K562 (cell line): Measurements from ENCODE around the gene SRCAP. TPM values are rescaled to one million over a fixed set of nuclear protein-coding genes. Genes with fewer than 3 reads are reported as not detected.

Experiments used
- ATAC-seq: fragments of 200-7000 bp; cut with Tn5 transposase; 3 replicates; pipeline ENCODE4 v1.9.1; 2020; ENCODE audit warnings: moderate library complexity
- BruUV-seq: library from RNA; stranded (reverse); fragments of 400-500 nt; replicated peaks from 2 replicates; lab custom pipeline; 2021; lab: Mats Ljungman, UMichigan
- CTCF ChIA-PET: fragments of 300-600 bp; formaldehyde crosslinking; extraction: SDS; loops from one replicate; lab custom pipeline; 2021; ENCODE audit warnings: low intra/inter-chr PET ratio; lab: Yijun Ruan, JAX
- POLR2A ChIA-PET: fragments of 300-600, 350-650 bp; sonication (Branson Sonifier 250); formaldehyde crosslinking; extraction: SDS; loops from one replicate; lab custom pipeline; 2021; ENCODE audit warnings: antibody characterized with exemption, inconsistent platforms; lab: Yijun Ruan, JAX
- DNase-seq, 4 experiments: peaks; one replicate each; pipeline versions ENCODE4 v3.0.0 to v3.0.0-alpha.2; 2011 to 2018; ENCODE audit warnings: low spot score in 3 of 4, mixed read lengths in 3 of 4; ENCODE audit errors: extremely low read depth in 1 of 4
- FAIRE-seq: peaks from 2 replicates; lab custom pipeline; 2011; peaks lifted over from hg19 to GRCh38; lab: Jason Lieb, UNC
- H2AFZ ChIP-seq: 2 replicates; pipeline ENCODE4 v1.6.0; 2011; ENCODE audit warnings: low read depth, low read length, control low read depth, inconsistent platforms
- H3K27ac ChIP-seq: fragments of 200-600 bp; 3 replicates; pipeline ENCODE4 v1.8.0; 2011; ENCODE audit warnings: low read depth, mild to moderate bottlenecking, control low read depth, inconsistent platforms, low read length, moderate library complexity, mixed read lengths; ENCODE audit errors: extremely low read depth
- H3K27me3 ChIP-seq, 2 experiments: fragments of 300-600 bp in 1 of 2; 2 replicates in 1 of 2; 3 replicates in 1 of 2; pipeline versions ENCODE4 v1.6.0 to v1.8.0; 2011; ENCODE audit warnings: inconsistent platforms in 2 of 2, low read length in 2 of 2, mild to moderate bottlenecking in 1 of 2, mixed read lengths in 1 of 2, moderate library complexity in 1 of 2; ENCODE audit not compliant: control insufficient read depth in 2 of 2, insufficient read depth in 2 of 2
- H3K36me3 ChIP-seq: fragments of 300-600 bp; 3 replicates; pipeline ENCODE4 v1.8.0; 2011; ENCODE audit warnings: mild to moderate bottlenecking, low read length, inconsistent platforms; ENCODE audit not compliant: control insufficient read depth, insufficient read depth
- H3K4me1 ChIP-seq, 2 experiments: fragments of 200-600 bp in 1 of 2; replicated peaks in 1 of 2; 2 replicates in 1 of 2; 3 replicates in 1 of 2; pipeline versions ENCODE4 v1.5.1 to v1.8.0; 2011; ENCODE audit warnings: inconsistent platforms in 2 of 2, low read length in 2 of 2, mild to moderate bottlenecking in 1 of 2, mixed read lengths in 1 of 2, moderate library complexity in 1 of 2; ENCODE audit not compliant: control insufficient read depth in 2 of 2, insufficient read depth in 2 of 2
- H3K4me2 ChIP-seq: 2 replicates; pipeline ENCODE4 v1.6.1; 2011; ENCODE audit warnings: low read length, control low read depth, inconsistent platforms, mixed read lengths; ENCODE audit not compliant: insufficient read depth
- H3K4me3 ChIP-seq: fragments of 200-600 bp; sonication (generic), shearing (Covaris generic); 2 replicates; pipeline ENCODE4 v1.5.1; 2016; ENCODE audit warnings: control low read depth, inconsistent platforms
- H3K79me2 ChIP-seq: fragments of 200-600 bp; 3 replicates; pipeline ENCODE4 v1.8.0; 2011; ENCODE audit warnings: low read length, inconsistent platforms; ENCODE audit not compliant: control insufficient read depth, insufficient read depth
- H3K9ac ChIP-seq, 2 experiments: 2 replicates each; pipeline versions ENCODE4 v1.6.0 to v1.6.1; 2011; ENCODE audit warnings: low read depth in 2 of 2, low read length in 2 of 2, control low read depth in 1 of 2, inconsistent platforms in 1 of 2, mild to moderate bottlenecking in 1 of 2, mixed read lengths in 1 of 2; ENCODE audit not compliant: insufficient read depth in 1 of 2
- H3K9me1 ChIP-seq: one replicate; pipeline ENCODE4 v1.6.0; 2011; ENCODE audit warnings: inconsistent platforms, mild to moderate bottlenecking, low read length, moderate library complexity; ENCODE audit not compliant: control insufficient read depth, insufficient read depth
- H3K9me3 ChIP-seq: replicated peaks from 2 replicates; pipeline ENCODE4 v1.5.1; 2011; ENCODE audit warnings: low read depth, low read length, inconsistent platforms; ENCODE audit not compliant: control insufficient read depth, insufficient read depth
- H4K20me1 ChIP-seq: replicated peaks from 2 replicates; pipeline ENCODE4 v1.6.1; 2011; ENCODE audit warnings: low read length, inconsistent platforms, mixed read lengths; ENCODE audit not compliant: control insufficient read depth, insufficient read depth
- CBX3 ChIP-seq, 2 experiments: IDR thresholded peaks; 1 replicate in 1 of 2; 2 replicates in 1 of 2; pipeline ENCODE4 v1.6.1; 2012; ENCODE audit warnings: inconsistent platforms in 2 of 2, low read length in 2 of 2, borderline replicate concordance in 1 of 2, control low read depth in 1 of 2
- DLX4 ChIP-seq: fragments of 250-450 bp; sonication (Bioruptor Pico); IDR thresholded peaks from 2 replicates; pipeline ENCODE4 v1.6.1; 2021; ENCODE audit warnings: mild to moderate bottlenecking
- EP400 ChIP-seq: fragments of 450-650 bp; IDR thresholded peaks from 2 replicates; pipeline ENCODE4 v1.6.1; 2017; ENCODE audit warnings: antibody characterized with exemption, mild to moderate bottlenecking, moderate library complexity
- EZH2 ChIP-seq: IDR thresholded peaks from 2 replicates; pipeline ENCODE4 v1.6.1; 2012; ENCODE audit warnings: low read depth, mild to moderate bottlenecking, inconsistent platforms, low read length, borderline replicate concordance
- GTF3C2 ChIP-seq: IDR thresholded peaks from 3 replicates; pipeline ENCODE4 v1.6.1; 2011; ENCODE audit warnings: borderline replicate concordance, mild to moderate bottlenecking, moderate library complexity; ENCODE audit not compliant: insufficient read length; ENCODE audit errors: extremely low read depth
- HSF4 ChIP-seq: fragments of 250-450 bp; sonication (Bioruptor Pico); IDR thresholded peaks from 2 replicates; pipeline ENCODE4 v2.1.2; 2022; ENCODE audit warnings: mild to moderate bottlenecking, moderate library complexity, borderline replicate concordance
- IFI16 ChIP-seq: fragments of 250-450 bp; sonication (Bioruptor Pico); IDR thresholded peaks from 2 replicates; pipeline ENCODE4 v2.1.2; 2022; ENCODE audit warnings: mild to moderate bottlenecking, inconsistent platforms
- KDM4B ChIP-seq, 2 experiments: fragments of 450-650 bp in 1 of 2; sonication (generic) in 1 of 2; IDR thresholded peaks; 2 replicates each; pipeline ENCODE4 v1.6.1; 2016 to 2017; ENCODE audit warnings: borderline replicate concordance in 2 of 2, antibody characterized with exemption in 1 of 2, low read depth in 1 of 2, mild to moderate bottlenecking in 1 of 2
- MTA3 ChIP-seq: fragments of 450-650 bp; formaldehyde crosslinking; IDR thresholded peaks from 2 replicates; pipeline ENCODE4 v1.6.1; 2017; ENCODE audit warnings: mild to moderate bottlenecking, borderline replicate concordance
- NCOA6 ChIP-seq: fragments of 450-650 bp; IDR thresholded peaks from 2 replicates; pipeline ENCODE4 v1.6.1; 2017; ENCODE audit warnings: mild to moderate bottlenecking
- OTX1 ChIP-seq: fragments of 450-650 bp; formaldehyde crosslinking; IDR thresholded peaks from 2 replicates; pipeline ENCODE4 v1.4.0; 2022; ENCODE audit warnings: mild to moderate bottlenecking
- SMARCB1 ChIP-seq: IDR thresholded peaks from 2 replicates; pipeline ENCODE4 v1.6.1; 2011; ENCODE audit warnings: improper control_type of control experiment, low read depth; ENCODE audit not compliant: insufficient read length
- U2AF2 ChIP-seq: fragments of 200-400 bp; formaldehyde crosslinking; optimal IDR thresholded peaks from 2 replicates; pipeline ENCODE3; 2017; ENCODE audit warnings: low read depth, mild to moderate bottlenecking, low read length
- ZNF121 ChIP-seq: sonication (generic); formaldehyde crosslinking; conservative IDR thresholded peaks from 2 replicates; pipeline ENCODE4 v1.8.0; 2022; ENCODE audit warnings: missing genetic modification reagents
- ZNF282 ChIP-seq: sonication (generic); formaldehyde crosslinking; IDR thresholded peaks from 2 replicates; pipeline ENCODE4 v1.8.1; 2023; ENCODE audit warnings: missing genetic modification reagents
- ZNF324 ChIP-seq: fragments of 250-450 bp; sonication (Bioruptor Pico); IDR thresholded peaks from 2 replicates; pipeline ENCODE4 v1.4.0; 2020; ENCODE audit warnings: mild to moderate bottlenecking
- WGBS: fragments of 100-300 bp; shearing (Covaris generic); methylation state at CpG from one replicate; pipeline ENCODE4 v1.1.6; 2016; ENCODE audit warnings: low coverage, mixed read lengths; ENCODE audit not compliant: insufficient coverage; ENCODE audit errors: missing lambda C conversion rate; 5-methylcytosine and 5-hydroxymethylcytosine counted together
- in situ Hi-C: fragments of 300-500 bp; cut with MboI; formaldehyde crosslinking; loops from 4 replicates; pipeline ENCODE4 v1.15.0; 2018; ENCODE audit warnings: inconsistent platforms, mixed read lengths
- intact Hi-C: fragments of 100-400 bp; cut with micrococcal nuclease; formaldehyde crosslinking; loops from 2 replicates; pipeline ENCODE4 v1.14.2; 2022
- polyA plus RNA-seq, 8 experiments: library from polyadenylated mRNA; depleted of rRNA in 4 of 8; stranded (reverse) in 5 of 8; unstranded in 3 of 8; fragments of >200 nt; fragmentation: Nextera tagmentation in 2 of 8; fragmentation: Illumina TruSeq in 1 of 8; extraction: Ambion mirVana in 2 of 8; extraction: Trizol in 1 of 8; gene quantifications; 2 replicates each; pipeline versions ENCODE4 v1.2.1 to v1.2.3, GENCODE V29; 2011 to 2014; ENCODE audit warnings: inconsistent platforms in 1 of 8, missing spikeins in 1 of 8
- total RNA-seq, 7 experiments: library from RNA; depleted of rRNA in 6 of 7; stranded (reverse); fragments of >200 nt in 6 of 7; fragmentation: Illumina TruSeq in 2 of 7; extraction: Trizol in 2 of 7; gene quantifications; 2 replicates each; pipeline versions ENCODE4 v1.2.1 to v1.2.3, GENCODE V29; 2011 to 2021; ENCODE audit warnings: low replicate concordance in 1 of 7

The SRCAP gene
- total and polyA plus RNA-seq, 9 of the 15 experiments (the other 6 are each of a cell fraction or from before 2014, with no cell fraction given), result 0.21 to 62.6 (median 5.8) TPM

DNA sequence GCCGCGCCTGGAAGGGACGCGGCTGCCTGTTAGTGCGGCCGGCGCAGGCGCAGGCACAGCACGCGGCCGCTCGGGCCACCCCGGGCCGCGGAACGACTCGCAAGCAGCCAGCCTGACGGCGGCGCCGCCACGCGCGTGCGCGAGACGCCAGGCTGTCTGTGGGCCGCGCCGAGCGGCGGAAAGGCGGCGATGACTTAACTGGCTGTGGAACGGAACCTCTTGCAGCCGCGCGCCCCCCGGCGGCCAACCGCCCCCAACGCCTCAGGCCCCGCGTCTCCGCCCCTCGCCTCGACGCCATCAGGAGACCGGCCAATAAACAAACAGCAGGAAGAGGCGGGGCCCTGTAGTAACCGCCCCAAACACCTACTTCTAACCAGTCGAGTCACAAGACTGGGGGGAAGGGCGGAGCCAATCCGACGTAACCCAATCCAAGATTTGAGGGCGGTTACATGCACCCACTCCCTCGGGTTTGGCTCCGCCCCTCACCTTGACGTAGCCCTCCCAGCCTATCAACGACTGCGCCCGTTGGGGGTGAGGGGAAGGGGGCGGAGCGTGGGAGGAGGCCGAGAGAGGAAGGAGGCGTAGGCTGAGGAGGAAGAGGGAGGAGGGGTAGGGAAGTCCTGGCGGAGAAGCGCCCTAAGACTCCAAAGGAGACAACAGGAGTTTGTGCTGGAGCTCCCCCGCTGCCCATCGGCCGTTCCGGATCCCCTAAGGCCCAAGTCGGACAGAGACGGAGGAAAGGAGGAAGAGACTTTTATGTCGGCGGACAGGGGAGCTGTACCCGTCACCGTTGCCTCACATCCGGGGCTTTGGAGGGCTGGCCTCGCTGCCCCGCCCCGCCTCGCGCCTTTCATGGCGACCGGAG is 40.9 kb upstream of the SRCAP start, which contains the start of gene FBRS:
TSS of gene FBRS (plus strand) at position 566 of the 865 bp plus-strand sequence. CDS start 1,088 bp downstream, outside the sequence.
- Histone ChIP-seq H3K4me2 (peak within 1 kb of the TSS; percentile 96), H3K9me3 (no peaks in the 10 kb centered on the region), H3K79me2 (peaks cover 39% of the 10 kb centered on the region), H2AFZ (peak within 1 kb of the TSS; percentile 95), H3K9ac (peak within 1 kb of the TSS; percentile 97), H3K27me3 (no peaks in the 10 kb centered on the region), H3K9me1 (peaks cover 4% of the 10 kb centered on the region), H3K4me1 (peaks cover 20 to 52% of the 10 kb centered on the region in 2 experiments; a peak in 4 of 5 replicates), H3K36me3 (peaks cover 71% of the 10 kb centered on the region), H4K20me1 (no peaks in the 10 kb centered on the region), H3K4me3 (peak within 1 kb of the TSS; percentile 90), H3K27ac (peak within 1 kb of the TSS; percentile 99)
- no TSS peak for BruUV-seq
- DNase-seq (peak; percentile 93 to 100 (median 96)), ATAC-seq (peak; percentile 88), FAIRE-seq (peak; percentile 100)
- POLR2A ChIA-PET, result interaction anchor here (0.6 to 2.0 kb wide), 18 partner anchors 8 to 571 kb away, joined by 3 to 9 read pairs (median 3); partner anchors contain the start of genes DCTPP1, PRR14, TBC1D10B and ZNF689
- in situ Hi-C loops (no loop called here), intact Hi-C loops (loop anchor here (1.0 to 10.0 kb wide), 6 partner anchors 41 to 593 kb away; partner anchors contain the start of genes ALDOA, DCTPP1, FBXL19 and SRCAP)
- CTCF ChIA-PET, result interaction anchor here (1.0 to 1.8 kb wide), 2 partner anchors 229 to 263 kb away, joined by 5 to 10 read pairs; partner anchors contain the start of gene DCTPP1
- WGBS, result under 1% methylated on average over 48 of the region's 86 CpGs
- TF ChIP-seq ZNF282 (CRISPR knock-in tag) (no peak), SMARCB1 (no peak), KDM4B (IDR thresholded peaks at IDR 0.05; ENCODE audit: borderline replicate concordance in 2 of 2, low read depth in 1 of 2) (no peak), U2AF2 (no peak), NCOA6 (no peak), GTF3C2 (no peak), MTA3 (peak; percentile 94), ZNF324 (CRISPR knock-in tag) (no peak), EZH2 (no peak), IFI16 (no peak), HSF4 (no peak), DLX4 (CRISPR knock-in tag) (no peak), ZNF121 (CRISPR knock-in tag) (no peak), OTX1 (peak; percentile 95), CBX3 (IDR thresholded peaks at IDR 0.05; ENCODE audit: borderline replicate concordance in 1 of 2, low read length in 2 of 2) (no peak), EP400 (peak; percentile 90)
